ENCODE data around the gene JUNB.

The JUNB gene

DNA sequence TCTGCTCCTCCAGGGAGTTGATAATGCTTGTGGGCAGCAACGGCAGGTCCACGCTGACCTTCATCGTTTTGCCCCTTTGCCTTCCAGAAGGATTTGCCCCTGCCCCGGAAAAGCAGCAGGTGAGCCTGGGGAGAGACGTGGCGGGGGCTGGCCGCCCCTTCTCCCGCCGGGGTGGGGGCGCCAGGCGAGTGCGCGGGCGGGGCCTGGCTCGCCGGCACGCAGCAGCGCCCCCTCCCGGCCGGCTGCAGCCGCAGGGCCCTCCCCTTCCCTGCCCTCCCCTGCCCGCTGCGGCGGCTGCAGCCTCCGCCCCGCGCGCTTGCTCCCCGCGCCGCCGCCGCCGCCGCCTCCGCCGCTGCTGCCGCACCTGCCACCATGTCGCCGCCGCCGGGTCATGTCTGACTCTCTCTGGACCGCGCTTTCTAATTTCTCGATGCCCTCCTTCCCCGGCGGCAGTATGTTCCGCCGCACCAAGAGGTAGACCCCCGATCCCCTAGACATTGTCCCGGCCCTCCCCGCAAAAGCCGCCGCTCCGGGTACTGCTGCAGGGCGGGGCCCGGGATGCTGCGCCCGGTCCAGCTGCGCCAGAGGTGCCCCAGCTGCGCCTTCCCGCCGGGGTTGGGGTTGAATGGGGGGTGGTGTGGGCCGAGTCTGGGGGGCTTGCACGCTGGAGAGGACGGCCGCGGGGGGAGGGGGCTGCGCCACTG is 47.0 kb downstream of the JUNB start, which contains the start of gene MAST1:
MAST1 (plus strand) TSS at position 334 of the 704 bp plus-strand sequence; CDS start at position 392, 58 bp downstream.
- peak; percentile 33 for TF ChIP-seq CTCF (conservative IDR thresholded peaks at IDR 0.05; ENCODE audit: low read depth, low read length)
- peak within 1 kb of the TSS; percentile 63 for H3K4me3 ChIP-seq (ENCODE audit: low read length)
- DNase-seq (ENCODE audit: low read depth), result no peak

DNA sequence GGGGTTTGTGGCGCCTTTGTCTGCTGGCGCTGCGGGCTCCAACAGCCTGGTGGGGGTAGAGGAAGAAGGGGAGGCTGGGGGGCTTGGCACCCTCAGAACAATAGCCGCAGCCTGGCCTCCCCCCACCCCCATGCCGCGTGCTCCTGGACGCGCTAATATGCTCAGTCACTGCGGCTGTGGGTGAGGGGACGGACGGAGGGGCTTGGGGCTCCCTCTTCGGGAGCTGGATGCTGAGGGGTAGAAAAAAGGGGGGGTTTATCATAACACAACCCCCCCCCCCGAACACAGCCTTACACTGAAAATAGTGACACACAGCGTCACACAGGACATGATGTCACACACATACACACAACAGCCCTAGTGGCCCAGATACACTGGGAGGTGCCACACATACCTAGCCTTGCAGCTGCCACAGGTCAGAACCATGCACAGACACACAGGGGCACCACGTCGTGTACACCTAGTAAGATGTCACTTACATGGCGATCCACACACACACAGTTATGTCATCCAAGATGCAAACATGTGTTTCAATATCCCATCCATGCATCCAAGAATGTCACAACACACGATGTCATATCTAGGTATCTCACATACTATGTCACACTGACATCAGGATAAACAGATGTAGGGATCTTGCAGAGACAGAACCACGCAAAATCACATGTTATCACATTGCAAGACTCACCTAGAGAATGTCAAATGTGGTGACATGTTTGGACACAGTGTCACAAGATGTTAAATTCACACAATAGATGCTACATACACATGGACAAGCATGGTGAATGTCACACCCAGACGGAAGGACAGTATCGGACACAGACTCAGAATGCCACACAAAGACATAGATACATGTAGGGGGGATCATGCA is 47.8 kb downstream of the JUNB start:
- no peak for DNase-seq (ENCODE audit: low read depth)
- no peak for TF ChIP-seq CTCF (conservative IDR thresholded peaks at IDR 0.05; ENCODE audit: low read depth, low read length)
- peak overlapping the region; percentile 63 for H3K4me3 ChIP-seq (ENCODE audit: low read length)

DNA sequence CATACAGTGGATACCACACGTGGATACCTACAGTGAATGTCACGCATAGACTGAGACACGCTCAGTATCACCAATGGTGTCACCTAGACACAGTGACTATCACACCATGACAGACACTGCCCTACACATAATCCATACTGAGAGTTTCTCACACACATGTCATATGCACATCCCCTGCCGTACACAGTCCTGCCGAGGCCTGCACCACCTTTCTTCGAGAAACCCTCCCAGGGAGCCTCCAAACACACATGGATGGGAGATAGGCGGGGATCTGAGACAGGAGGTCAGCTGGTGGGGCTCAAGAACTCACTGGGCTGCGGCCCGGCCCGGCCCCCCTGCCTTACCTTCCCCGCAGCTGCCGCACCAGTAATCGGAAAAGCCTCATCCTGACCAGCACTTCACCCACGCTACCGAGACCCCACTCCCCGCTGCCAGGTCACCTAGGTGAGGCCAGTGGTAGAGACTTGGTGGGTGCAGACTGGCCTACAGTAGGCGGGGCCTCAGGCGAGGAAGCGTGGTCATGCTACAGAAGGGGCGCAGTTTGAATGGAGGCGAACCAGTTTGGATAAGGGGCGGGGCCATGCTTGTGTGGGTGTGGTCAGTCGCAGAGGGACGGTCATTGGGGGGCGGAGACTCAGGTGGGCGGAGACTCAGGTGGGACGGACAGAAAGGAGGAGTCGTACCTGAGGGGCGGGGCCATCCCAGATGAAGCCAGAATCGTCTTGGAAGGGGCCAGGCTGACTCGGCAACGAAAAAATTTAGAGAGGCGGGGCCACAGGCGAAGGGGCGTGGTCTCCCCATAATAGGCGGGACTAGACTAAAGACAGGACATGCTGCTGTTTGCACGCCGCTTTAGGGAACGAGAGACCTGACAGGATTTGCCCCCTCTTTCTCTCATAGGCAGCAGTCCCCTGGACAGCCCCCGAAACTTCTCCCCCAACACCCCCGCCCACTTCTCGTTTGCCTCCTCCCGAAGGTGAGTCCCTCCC is 49.1 kb downstream of the JUNB start:
- H3K4me3 ChIP-seq (ENCODE audit: low read length), result peak overlapping the region; percentile 52

DNA sequence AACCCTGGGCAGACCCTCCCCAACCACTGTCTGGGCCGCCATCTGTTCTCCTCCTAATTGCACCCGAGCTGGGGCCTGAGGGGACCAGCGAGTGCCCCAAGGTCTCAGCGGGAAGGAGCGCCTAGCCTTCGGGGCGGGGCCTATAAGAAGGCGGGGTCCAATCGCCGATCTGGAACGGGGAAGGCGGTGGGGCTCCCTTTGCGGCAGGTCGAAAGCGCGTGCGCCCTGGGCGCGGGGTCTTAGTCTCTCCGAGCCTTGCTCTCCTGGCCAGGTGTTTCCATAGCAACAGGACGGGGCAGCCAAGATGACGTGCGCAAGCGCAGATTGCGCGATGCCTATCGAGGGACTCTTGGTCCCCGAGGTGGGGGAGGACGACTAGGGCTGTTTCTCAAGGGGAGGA is 49.8 kb downstream of the JUNB start:
- DNase-seq (ENCODE audit: low read depth), result no peak
- TF ChIP-seq CTCF (conservative IDR thresholded peaks at IDR 0.05; ENCODE audit: low read depth, low read length), result no peak
- peak overlapping the region; percentile 52 for H3K4me3 ChIP-seq (ENCODE audit: low read length)

More for the DNA sequence above, 49.1 kb downstream of the JUNB start:
- peak; percentile 58 for DNase-seq (ENCODE audit: low read depth)
- no peak for TF ChIP-seq CTCF (conservative IDR thresholded peaks at IDR 0.05; ENCODE audit: low read depth, low read length)

- no peak overlapping the region for H3K4me3 ChIP-seq (ENCODE audit: low read length)
- no peak for TF ChIP-seq CTCF (conservative IDR thresholded peaks at IDR 0.05; ENCODE audit: low read depth, low read length)
- no peak for DNase-seq (ENCODE audit: low read depth)
These were observed 51.2 kb downstream of the JUNB start for GRCh38 chr19:12842511-12842910.

All from retinal pigment epithelial cell (primary cell).